ENCODE data around the gene VPS39. TPM values are rescaled to one million over a fixed set of nuclear protein-coding genes. Genes with fewer than 3 reads are reported as not detected.

VPS39 gene
- total RNA-seq, 1 donor from 2014 or later: 76.8 TPM

GRCh38 chr15:42148808-42149492 lies 59.2 kb downstream of the VPS39 start:
- Mint-ChIP-seq H3K9me3 (no peaks in the 10 kb centered on the region), H3K27ac (no peak overlapping the region), H3K27me3 (no peaks in the 10 kb centered on the region), H3K4me1 (ENCODE audit: unreplicated experiment) (peaks cover 24% of the 10 kb centered on the region), H3K36me3 (no peaks in the 10 kb centered on the region), H3K4me3 (no peak overlapping the region)
- TF ChIP-seq, protein P1, sequence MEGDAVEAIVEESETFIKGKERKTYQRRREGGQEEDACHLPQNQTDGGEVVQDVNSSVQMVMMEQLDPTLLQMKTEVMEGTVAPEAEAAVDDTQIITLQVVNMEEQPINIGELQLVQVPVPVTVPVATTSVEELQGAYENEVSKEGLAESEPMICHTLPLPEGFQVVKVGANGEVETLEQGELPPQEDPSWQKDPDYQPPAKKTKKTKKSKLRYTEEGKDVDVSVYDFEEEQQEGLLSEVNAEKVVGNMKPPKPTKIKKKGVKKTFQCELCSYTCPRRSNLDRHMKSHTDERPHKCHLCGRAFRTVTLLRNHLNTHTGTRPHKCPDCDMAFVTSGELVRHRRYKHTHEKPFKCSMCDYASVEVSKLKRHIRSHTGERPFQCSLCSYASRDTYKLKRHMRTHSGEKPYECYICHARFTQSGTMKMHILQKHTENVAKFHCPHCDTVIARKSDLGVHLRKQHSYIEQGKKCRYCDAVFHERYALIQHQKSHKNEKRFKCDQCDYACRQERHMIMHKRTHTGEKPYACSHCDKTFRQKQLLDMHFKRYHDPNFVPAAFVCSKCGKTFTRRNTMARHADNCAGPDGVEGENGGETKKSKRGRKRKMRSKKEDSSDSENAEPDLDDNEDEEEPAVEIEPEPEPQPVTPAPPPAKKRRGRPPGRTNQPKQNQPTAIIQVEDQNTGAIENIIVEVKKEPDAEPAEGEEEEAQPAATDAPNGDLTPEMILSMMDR (conservative IDR thresholded peaks at IDR 0.05): no peak
- no peak for DNase-seq (ENCODE audit: extremely low spot score, unreplicated experiment)

GRCh38 chr15:42147431-42147735 lies 60.7 kb downstream of the VPS39 start:
- H3K9me3 Mint-ChIP-seq: no peaks in the 10 kb centered on the region
- TF ChIP-seq, protein P1 (conservative IDR thresholded peaks at IDR 0.05): no peak
- peaks cover 23% of the 10 kb centered on the region for H3K4me1 Mint-ChIP-seq (ENCODE audit: unreplicated experiment)
- H3K27me3 Mint-ChIP-seq: no peaks in the 10 kb centered on the region
- DNase-seq (ENCODE audit: extremely low spot score, unreplicated experiment): no peak
- no peaks in the 10 kb centered on the region for H3K36me3 Mint-ChIP-seq
- no peak overlapping the region for H3K27ac Mint-ChIP-seq
- no peak overlapping the region for H3K4me3 Mint-ChIP-seq

- Mint-ChIP-seq H3K9me3 (no peaks in the 10 kb centered on the region), H3K4me1 (ENCODE audit: unreplicated experiment) (peaks cover 17% of the 10 kb centered on the region), H3K27ac (no peak overlapping the region), H3K36me3 (no peaks in the 10 kb centered on the region), H3K27me3 (no peaks in the 10 kb centered on the region), H3K4me3 (no peak overlapping the region)
- TF ChIP-seq, protein P1 (conservative IDR thresholded peaks at IDR 0.05): no peak
- no peak for DNase-seq (ENCODE audit: extremely low spot score, unreplicated experiment)
Observed at GRCh38 chr15:42146551-42147430, 61.3 kb downstream of the VPS39 start.

- Mint-ChIP-seq H3K4me1 (ENCODE audit: unreplicated experiment) (peaks cover 7% of the 10 kb centered on the region), H3K27ac (no peak overlapping the region), H3K9me3 (no peaks in the 10 kb centered on the region), H3K4me3 (no peak overlapping the region), H3K27me3 (no peaks in the 10 kb centered on the region), H3K36me3 (no peaks in the 10 kb centered on the region)
- DNase-seq (ENCODE audit: extremely low spot score, unreplicated experiment): no peak
- TF ChIP-seq, protein P1 (conservative IDR thresholded peaks at IDR 0.05): no peak
Observed at GRCh38 chr15:42145546-42146455, 62.3 kb downstream of the VPS39 start.

DNA sequence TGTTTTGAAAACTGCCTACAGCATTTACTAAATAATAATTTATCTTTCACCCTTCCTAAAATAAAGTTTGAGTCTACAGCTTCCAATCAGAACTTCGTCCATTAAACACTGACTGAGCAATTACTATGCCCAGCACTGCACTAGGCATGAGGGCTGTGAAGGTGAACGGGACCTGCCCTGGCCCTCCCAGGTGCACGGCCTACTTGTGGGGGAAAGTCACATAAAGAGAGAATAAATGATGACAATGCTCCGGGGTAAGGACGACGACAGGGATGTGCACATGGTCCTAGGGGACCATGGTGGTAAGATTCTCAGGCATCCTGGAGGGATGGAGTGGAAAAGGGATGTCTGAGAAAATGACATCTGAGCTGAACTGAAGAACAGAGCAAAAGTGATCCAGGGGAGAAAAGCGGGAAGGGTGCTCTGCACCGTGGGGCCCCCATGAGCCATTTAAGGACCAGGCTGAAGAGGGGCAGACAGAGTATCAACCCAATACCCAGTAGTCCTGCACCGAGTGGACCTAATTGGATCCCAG lies 63.2 kb downstream of the VPS39 start:
- Mint-ChIP-seq H3K27ac (no peak overlapping the region), H3K9me3 (no peaks in the 10 kb centered on the region), H3K36me3 (no peaks in the 10 kb centered on the region), H3K4me1 (ENCODE audit: unreplicated experiment) (peaks cover 7% of the 10 kb centered on the region), H3K4me3 (no peak overlapping the region), H3K27me3 (no peaks in the 10 kb centered on the region)
- TF ChIP-seq, protein P1 (conservative IDR thresholded peaks at IDR 0.05): no peak
- DNase-seq (ENCODE audit: extremely low spot score, unreplicated experiment): no peak
